Chondrocyte (in vitro differentiated cells): ENCODE data around the gene PCDHB15. TPM values are rescaled to one million over a fixed set of nuclear protein-coding genes. Genes with fewer than 3 reads are reported as not detected.

Source experiments
- DNase-seq: peaks from one replicate; pipeline ENCODE4 v3.0.0; 2021; ENCODE audit warnings: mixed read lengths, low spot score
- H3K27ac Mint-ChIP-seq: one replicate; pipeline ENCODE4 v1.8.0; 2021; ENCODE audit warnings: mild to moderate bottlenecking, moderate library complexity, mixed read lengths; ENCODE audit not compliant: unreplicated experiment
- H3K27me3 Mint-ChIP-seq: 2 replicates; pipeline ENCODE4 v1.8.0; 2021; ENCODE audit warnings: low read depth, mixed read lengths
- H3K36me3 Mint-ChIP-seq: 2 replicates; pipeline ENCODE4 v1.8.0; 2021; ENCODE audit warnings: low read depth, mixed read lengths
- H3K4me1 Mint-ChIP-seq: 2 replicates; pipeline ENCODE4 v1.8.0; 2021; ENCODE audit warnings: low read depth, mild to moderate bottlenecking, mixed read lengths
- H3K4me3 Mint-ChIP-seq: one replicate; pipeline ENCODE4 v1.8.0; 2021; ENCODE audit warnings: mild to moderate bottlenecking, moderate library complexity, mixed read lengths; ENCODE audit not compliant: unreplicated experiment
- H3K9me3 Mint-ChIP-seq: 2 replicates; pipeline ENCODE4 v1.8.0; 2021; ENCODE audit warnings: low read depth, mixed read lengths
- total RNA-seq: library from RNA; stranded (reverse); gene quantifications from 3 replicates; pipeline ENCODE4 v1.2.1, GENCODE V29; 2021
- TF ChIP-seq, protein P1 (sequence below): fragments of 200-600 bp; sonication (generic); IDR thresholded peaks from 2 replicates; pipeline ENCODE4 v1.5.0; 2021; ENCODE audit warnings: antibody characterized with exemption, mild to moderate bottlenecking, moderate library complexity

Gene PCDHB15
- total RNA-seq, 1 donor from 2014 or later, result 1.9 TPM

DNA sequence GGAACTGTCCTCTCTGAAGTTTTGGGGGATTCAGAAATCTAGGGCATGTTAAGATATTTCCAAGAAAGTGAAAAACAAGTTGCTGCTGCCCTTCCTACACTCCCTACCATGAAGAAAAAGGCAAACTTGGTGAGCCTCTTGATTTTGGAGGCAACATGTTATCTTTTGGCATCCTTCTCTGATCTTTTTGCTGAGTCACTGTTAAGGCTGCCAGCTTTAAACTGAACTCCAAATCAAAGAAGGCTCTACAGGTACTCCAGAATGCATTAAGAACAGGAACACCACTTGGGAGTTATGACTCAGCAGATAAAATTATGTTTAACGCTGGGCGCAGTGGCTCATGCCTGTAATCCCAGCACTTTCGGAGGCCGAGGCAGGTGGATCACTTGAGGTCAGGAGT lies 24.0 kb downstream of the PCDHB15 start:
- Mint-ChIP-seq H3K27ac (no peak overlapping the region), H3K9me3 (peaks cover 76% of the 10 kb centered on the region)

GRCh38 chr5:141272906-141273305 lies 27.7 kb downstream of the PCDHB15 start:
- no peaks in the 10 kb centered on the region for H3K27me3 Mint-ChIP-seq
- H3K36me3 Mint-ChIP-seq, result peaks cover 32% of the 10 kb centered on the region
- no peak overlapping the region for H3K4me3 Mint-ChIP-seq
- no peak overlapping the region for H3K27ac Mint-ChIP-seq
- peaks cover 71% of the 10 kb centered on the region for H3K9me3 Mint-ChIP-seq
- TF ChIP-seq, protein P1, sequence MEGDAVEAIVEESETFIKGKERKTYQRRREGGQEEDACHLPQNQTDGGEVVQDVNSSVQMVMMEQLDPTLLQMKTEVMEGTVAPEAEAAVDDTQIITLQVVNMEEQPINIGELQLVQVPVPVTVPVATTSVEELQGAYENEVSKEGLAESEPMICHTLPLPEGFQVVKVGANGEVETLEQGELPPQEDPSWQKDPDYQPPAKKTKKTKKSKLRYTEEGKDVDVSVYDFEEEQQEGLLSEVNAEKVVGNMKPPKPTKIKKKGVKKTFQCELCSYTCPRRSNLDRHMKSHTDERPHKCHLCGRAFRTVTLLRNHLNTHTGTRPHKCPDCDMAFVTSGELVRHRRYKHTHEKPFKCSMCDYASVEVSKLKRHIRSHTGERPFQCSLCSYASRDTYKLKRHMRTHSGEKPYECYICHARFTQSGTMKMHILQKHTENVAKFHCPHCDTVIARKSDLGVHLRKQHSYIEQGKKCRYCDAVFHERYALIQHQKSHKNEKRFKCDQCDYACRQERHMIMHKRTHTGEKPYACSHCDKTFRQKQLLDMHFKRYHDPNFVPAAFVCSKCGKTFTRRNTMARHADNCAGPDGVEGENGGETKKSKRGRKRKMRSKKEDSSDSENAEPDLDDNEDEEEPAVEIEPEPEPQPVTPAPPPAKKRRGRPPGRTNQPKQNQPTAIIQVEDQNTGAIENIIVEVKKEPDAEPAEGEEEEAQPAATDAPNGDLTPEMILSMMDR, result no peak
- H3K4me1 Mint-ChIP-seq, result no peaks in the 10 kb centered on the region
- no peak for DNase-seq

More for the DNA sequence above, 24.0 kb downstream of the PCDHB15 start:
- TF ChIP-seq, protein P1, result no peak
- H3K27me3 Mint-ChIP-seq, result no peaks in the 10 kb centered on the region
- H3K4me3 Mint-ChIP-seq, result no peak overlapping the region
- H3K4me1 Mint-ChIP-seq, result no peaks in the 10 kb centered on the region
- H3K36me3 Mint-ChIP-seq, result peaks cover 44% of the 10 kb centered on the region
- no peak for DNase-seq

GRCh38 chr5:141298376-141298775 lies 53.2 kb downstream of the PCDHB15 start:
- H3K27me3 Mint-ChIP-seq, result no peaks in the 10 kb centered on the region
- H3K4me1 Mint-ChIP-seq, result no peaks in the 10 kb centered on the region
- no peak overlapping the region for H3K4me3 Mint-ChIP-seq
- TF ChIP-seq, protein P1, result no peak
- H3K9me3 Mint-ChIP-seq, result peaks cover 63% of the 10 kb centered on the region
- H3K36me3 Mint-ChIP-seq, result peaks cover 21% of the 10 kb centered on the region
- DNase-seq, result no peak
- no peak overlapping the region for H3K27ac Mint-ChIP-seq

Other genes starting within 250 kb of the PCDHB15 start
- 0.05 TPM in 1 of 3 replicates, not detected in the others for gene PCDHB1, start 194.0 kb upstream of the PCDHB15 start, total RNA-seq
- gene PCDHB2, start 150.8 kb upstream of the PCDHB15 start, total RNA-seq, result 60.5 to 90.1 TPM (median 64.5 TPM) in 3 replicates
- gene PCDHB3, start 144.9 kb upstream of the PCDHB15 start, total RNA-seq, result 5.6 to 12.1 TPM (median 5.6 TPM) in 3 replicates
- 2.0 to 5.4 TPM (median 2.0 TPM) in 3 replicates for gene PCDHB4, start 123.6 kb upstream of the PCDHB15 start, total RNA-seq
- 6.6 to 11.4 TPM (median 10.2 TPM) in 3 replicates for gene PCDHB5, start 110.2 kb upstream of the PCDHB15 start, total RNA-seq
- 1.2 to 3.1 TPM (median 1.2 TPM) in 3 replicates for gene PCDHB6, start 95.3 kb upstream of the PCDHB15 start, total RNA-seq
- gene PCDHB7, start 72.8 kb upstream of the PCDHB15 start, total RNA-seq, result 1.1 to 2.5 TPM (median 1.2 TPM) in 3 replicates
- 1.1 to 3.1 TPM (median 1.7 TPM) in 3 replicates for gene PCDHB8, start 67.6 kb upstream of the PCDHB15 start, total RNA-seq
- 4.3 to 6.1 TPM (median 5.9 TPM) in 3 replicates for gene PCDHB16, start 63.0 kb upstream of the PCDHB15 start, total RNA-seq
- gene PCDHB9, start 58.2 kb upstream of the PCDHB15 start, total RNA-seq, result 3.1 to 4.8 TPM (median 3.7 TPM) in 3 replicates
- 3.8 to 5.3 TPM (median 4.3 TPM) in 3 replicates for gene PCDHB10, start 53.0 kb upstream of the PCDHB15 start, total RNA-seq
- gene PCDHB11, start 45.8 kb upstream of the PCDHB15 start, total RNA-seq, result 0.90 to 2.4 TPM (median 1.3 TPM) in 3 replicates
- gene PCDHB12, start 36.7 kb upstream of the PCDHB15 start, total RNA-seq, result 1.5 to 2.4 TPM (median 1.7 TPM) in 3 replicates
- gene PCDHB13, start 31.5 kb upstream of the PCDHB15 start, total RNA-seq, result 2.4 to 2.9 TPM (median 2.9 TPM) in 3 replicates
- 2.7 to 4.9 TPM (median 4.0 TPM) in 3 replicates for gene PCDHB14, start 22.1 kb upstream of the PCDHB15 start, total RNA-seq
- gene SLC25A2, start 58.7 kb downstream of the PCDHB15 start, total RNA-seq, result 0.15 to 0.48 TPM (median 0.41 TPM) in 3 replicates
- 66.4 to 73.3 TPM (median 69.7 TPM) in 3 replicates for gene TAF7, start 75.4 kb downstream of the PCDHB15 start, total RNA-seq
- 0.10 to 0.23 TPM (median 0.15 TPM) in 3 replicates for gene PCDHGA1, start 85.1 kb downstream of the PCDHB15 start, total RNA-seq
- 0.19 to 0.30 TPM (median 0.23 TPM) in 3 replicates for gene PCDHGA2, start 93.4 kb downstream of the PCDHB15 start, total RNA-seq
- 0.12 to 0.51 TPM (median 0.28 TPM) in 3 replicates for gene PCDHGA3, start 98.4 kb downstream of the PCDHB15 start, total RNA-seq
- gene PCDHGB1, start 104.7 kb downstream of the PCDHB15 start, total RNA-seq, result 2.4 to 2.7 TPM (median 2.7 TPM) in 3 replicates
- 0.72 to 1.4 TPM (median 0.94 TPM) in 3 replicates for gene PCDHGA4, start 109.6 kb downstream of the PCDHB15 start, total RNA-seq
- gene PCDHGB2, start 114.6 kb downstream of the PCDHB15 start, total RNA-seq, result 0.95 to 1.8 TPM (median 1.0 TPM) in 3 replicates
- 0.15 to 0.48 TPM (median 0.27 TPM) in 3 replicates for gene PCDHGA5, start 118.8 kb downstream of the PCDHB15 start, total RNA-seq
- gene PCDHGB3, start 124.8 kb downstream of the PCDHB15 start, total RNA-seq, result 0.21 to 0.36 TPM (median 0.30 TPM) in 3 replicates
- 0.38 to 0.65 TPM (median 0.45 TPM) in 3 replicates for gene PCDHGA6, start 128.5 kb downstream of the PCDHB15 start, total RNA-seq
- gene PCDHGA7, start 137.3 kb downstream of the PCDHB15 start, total RNA-seq, result 0.17 to 0.31 TPM (median 0.28 TPM) in 3 replicates
- gene PCDHGB4, start 142.3 kb downstream of the PCDHB15 start, total RNA-seq, result 12.6 to 14.2 TPM (median 14.2 TPM) in 3 replicates
- gene PCDHGA8, start 147.2 kb downstream of the PCDHB15 start, total RNA-seq, result 0.47 to 0.59 TPM (median 0.51 TPM) in 3 replicates
- gene PCDHGB5, start 152.6 kb downstream of the PCDHB15 start, total RNA-seq, result 1.0 to 1.6 TPM (median 1.1 TPM) in 3 replicates
- 0.97 to 3.6 TPM (median 1.4 TPM) in 3 replicates for gene PCDHGA9, start 157.4 kb downstream of the PCDHB15 start, total RNA-seq
- gene PCDHGB6, start 162.6 kb downstream of the PCDHB15 start, total RNA-seq, result 52.4 to 64.2 TPM (median 56.8 TPM) in 3 replicates
- gene PCDHGA10, start 167.6 kb downstream of the PCDHB15 start, total RNA-seq, result 14.9 to 17.4 TPM (median 15.8 TPM) in 3 replicates
- gene PCDHGB7, start 172.3 kb downstream of the PCDHB15 start, total RNA-seq, result 3.5 to 5.4 TPM (median 4.3 TPM) in 3 replicates
- gene PCDHGA11, start 175.7 kb downstream of the PCDHB15 start, total RNA-seq, result 1.3 to 2.4 TPM (median 1.4 TPM) in 3 replicates
- gene PCDHGA12, start 185.1 kb downstream of the PCDHB15 start, total RNA-seq, result 0.64 to 2.2 TPM (median 0.75 TPM) in 3 replicates
- gene PCDHGC3, start 230.6 kb downstream of the PCDHB15 start, total RNA-seq, result 68.9 to 91.8 TPM (median 90.8 TPM) in 3 replicates
- 0.72 to 1.8 TPM (median 1.1 TPM) in 3 replicates for gene PCDHGC4, start 239.6 kb downstream of the PCDHB15 start, total RNA-seq
- 1.7 to 3.6 TPM (median 2.0 TPM) in 3 replicates for gene PCDHGC5, start 243.7 kb downstream of the PCDHB15 start, total RNA-seq